ENCODE measurements around the gene REL.

DNA sequence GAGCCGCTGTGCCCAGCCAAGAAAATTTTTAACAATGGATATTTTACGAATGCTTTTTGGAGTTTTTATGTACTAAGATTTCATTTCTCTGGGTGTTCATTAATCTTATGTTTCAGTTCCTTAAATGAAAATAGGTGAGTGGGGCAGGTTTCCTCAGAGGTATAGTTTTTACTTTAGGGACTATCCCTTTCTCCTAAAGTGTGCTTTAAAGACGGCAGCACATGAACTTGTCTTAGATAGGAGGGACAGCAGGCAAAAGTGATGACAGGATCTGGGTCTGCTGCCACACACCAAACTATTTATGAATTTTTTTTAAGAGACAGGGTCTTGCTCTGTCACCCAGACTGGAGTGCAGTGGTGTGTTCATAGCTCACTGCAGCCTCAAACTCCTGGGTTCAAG lies 8.0 kb upstream of the REL start:
- TF ChIP-seq, protein P1, sequence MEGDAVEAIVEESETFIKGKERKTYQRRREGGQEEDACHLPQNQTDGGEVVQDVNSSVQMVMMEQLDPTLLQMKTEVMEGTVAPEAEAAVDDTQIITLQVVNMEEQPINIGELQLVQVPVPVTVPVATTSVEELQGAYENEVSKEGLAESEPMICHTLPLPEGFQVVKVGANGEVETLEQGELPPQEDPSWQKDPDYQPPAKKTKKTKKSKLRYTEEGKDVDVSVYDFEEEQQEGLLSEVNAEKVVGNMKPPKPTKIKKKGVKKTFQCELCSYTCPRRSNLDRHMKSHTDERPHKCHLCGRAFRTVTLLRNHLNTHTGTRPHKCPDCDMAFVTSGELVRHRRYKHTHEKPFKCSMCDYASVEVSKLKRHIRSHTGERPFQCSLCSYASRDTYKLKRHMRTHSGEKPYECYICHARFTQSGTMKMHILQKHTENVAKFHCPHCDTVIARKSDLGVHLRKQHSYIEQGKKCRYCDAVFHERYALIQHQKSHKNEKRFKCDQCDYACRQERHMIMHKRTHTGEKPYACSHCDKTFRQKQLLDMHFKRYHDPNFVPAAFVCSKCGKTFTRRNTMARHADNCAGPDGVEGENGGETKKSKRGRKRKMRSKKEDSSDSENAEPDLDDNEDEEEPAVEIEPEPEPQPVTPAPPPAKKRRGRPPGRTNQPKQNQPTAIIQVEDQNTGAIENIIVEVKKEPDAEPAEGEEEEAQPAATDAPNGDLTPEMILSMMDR (IDR thresholded peaks at IDR 0.05; ENCODE audit: borderline replicate concordance, extremely low read depth, low read length, poor library complexity, severe bottlenecking): no peak
- no peak for TF ChIP-seq EZH2 (IDR thresholded peaks at IDR 0.05; ENCODE audit: borderline replicate concordance, low read depth, low read length, severe bottlenecking)

Measured in DND-41 (cell line).